ENCODE results near the gene PRSS57.

DNA sequence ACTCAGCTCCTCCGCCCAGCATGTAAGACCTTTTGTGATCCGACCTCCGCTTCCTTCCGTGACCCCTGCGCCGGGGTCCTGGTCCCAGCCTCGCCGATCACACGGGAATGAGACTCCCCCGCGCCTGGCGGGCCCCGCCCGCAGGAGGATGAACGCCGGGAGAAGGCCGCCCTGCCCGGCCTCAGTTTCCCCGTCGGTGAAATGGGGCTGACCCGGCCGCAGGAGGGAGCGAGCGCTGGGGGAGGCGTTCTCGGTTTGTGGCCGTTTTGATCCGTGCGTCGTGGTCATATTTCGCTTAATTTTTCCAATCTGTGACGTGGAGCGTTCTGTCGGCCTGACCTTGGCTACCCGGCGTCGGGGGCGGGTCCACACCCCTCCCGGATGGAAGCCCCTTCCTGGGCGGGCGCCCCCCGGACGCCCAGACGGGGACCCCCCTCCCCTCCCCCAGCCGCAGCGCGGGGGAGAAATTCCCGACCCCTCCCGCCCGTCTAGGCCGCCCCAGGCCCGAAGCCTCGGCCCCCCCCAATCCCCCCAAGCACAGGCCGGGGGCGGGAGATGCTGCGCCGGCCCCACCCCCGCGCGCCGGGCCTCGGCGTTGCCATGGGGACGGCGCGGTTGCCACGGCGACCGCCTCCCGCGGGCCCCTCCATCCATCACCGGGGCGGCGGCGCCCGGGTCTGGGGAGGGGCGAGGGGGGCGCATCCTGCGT lies 24.5 kb upstream of the PRSS57 start:
- TF ChIP-seq CTCF (IDR thresholded peaks at IDR 0.05) (no peak), REST (IDR thresholded peaks at IDR 0.05; ENCODE audit: insufficient read depth in 1 of 2, low read depth in 2 of 2, low read length in 1 of 2) (no peak), TCF7L2 (IDR thresholded peaks at IDR 0.05; ENCODE audit: low read depth, low read length) (no peak), POLR2AphosphoS5 (IDR thresholded peaks at IDR 0.05; ENCODE audit: low read depth, low read length) (no peak), SIN3A (IDR thresholded peaks at IDR 0.05; ENCODE audit: borderline replicate concordance, insufficient read depth, low read depth, low read length) (no peak)

All from Panc1 (cell line).